HCT116 (cell line): ENCODE results near the gene ZNF555. TPM values are rescaled to one million over a fixed set of nuclear protein-coding genes. Genes with fewer than 3 reads are reported as not detected.

Source experiments
- ATAC-seq: fragments of 200-7000 bp; cut with Tn5 transposase; 2 replicates; pipeline ENCODE4 v1.9.1; 2020; ENCODE audit warnings: mild to moderate bottlenecking, moderate library complexity
- BruUV-seq: library from RNA; stranded (reverse); fragments of 400-500 nt; replicated peaks from 2 replicates; lab custom pipeline; 2021; lab: Mats Ljungman, UMichigan
- CTCF ChIA-PET: fragments of 300-600 bp; sonication (Branson Sonifier 250); formaldehyde crosslinking; loops from one replicate; lab custom pipeline; 2021; ENCODE audit warnings: antibody characterized with exemption; lab: Charles Lee
- POLR2A ChIA-PET: fragments of 300-600, 350-600 bp; sonication (Branson Sonifier 250); formaldehyde crosslinking; loops from one replicate; lab custom pipeline; 2021; ENCODE audit warnings: antibody characterized with exemption; lab: Charles Lee
- RAD21 ChIA-PET, 2 experiments: fragments of 300-600 bp; sonication (Branson Sonifier 250); formaldehyde crosslinking; loops; one replicate each; lab custom pipeline; 2023; ENCODE audit warnings: low total read pairs in 2 of 2; ENCODE audit not compliant: uncharacterized antibody in 2 of 2, unreplicated experiment in 2 of 2, low non-redundant PET in 1 of 2; lab: Charles Lee
- DNase-seq: peaks from one replicate; pipeline ENCODE4 v3.0.0-alpha.2; 2010; ENCODE audit warnings: low read depth, low spot score
- H2AFZ ChIP-seq: fragments of 200-600 bp; shearing (Covaris generic), sonication (generic); 2 replicates; pipeline ENCODE4 v1.6.1; 2017; ENCODE audit warnings: low read depth, mixed run types, mixed read lengths, antibody characterized with exemption, low read length; ENCODE audit not compliant: poor library complexity, severe bottlenecking
- H3K27ac ChIP-seq: 2 replicates; pipeline ENCODE4 v1.5.1; 2012; ENCODE audit warnings: low read depth, low read length
- H3K27me3 ChIP-seq: fragments of 200-600 bp; sonication (generic); 2 replicates; pipeline ENCODE4 v1.6.1; 2016; ENCODE audit warnings: mixed run types, low read length, mixed read lengths; ENCODE audit not compliant: insufficient read depth
- H3K36me3 ChIP-seq, 2 experiments: fragments of 200-500 bp in 1 of 2; fragments of 200-600 bp in 1 of 2; sonication (Bioruptor generic) in 1 of 2; sonication (generic) in 1 of 2; 2 replicates each; pipeline versions ENCODE4 v1.5.1 to v1.6.1; 2014 to 2016; ENCODE audit warnings: low read length in 2 of 2, inconsistent platforms in 1 of 2, mixed read lengths in 1 of 2, mixed run types in 1 of 2; ENCODE audit not compliant: insufficient read depth in 2 of 2, control insufficient read depth in 1 of 2
- H3K4me1 ChIP-seq, 2 experiments: fragments of 200-600 bp in 1 of 2; sonication (generic) in 1 of 2; 2 replicates each; pipeline versions ENCODE4 v1.5.1 to v1.6.1; 2012 to 2017; ENCODE audit warnings: low read length in 2 of 2, inconsistent platforms in 1 of 2, mild to moderate bottlenecking in 1 of 2, mixed read lengths in 1 of 2, mixed run types in 1 of 2, moderate library complexity in 1 of 2; ENCODE audit not compliant: insufficient read depth in 2 of 2, control insufficient read depth in 1 of 2
- H3K4me2 ChIP-seq: fragments of 200-600 bp; sonication (generic); 2 replicates; pipeline ENCODE4 v1.6.1; 2017; ENCODE audit warnings: mixed run types, low read length, mixed read lengths
- H3K4me3 ChIP-seq, 2 experiments: fragments of 200-600 bp in 1 of 2; sonication (generic) in 1 of 2; replicated peaks in 1 of 2; 2 replicates each; pipeline ENCODE4 v1.5.1; 2011 to 2016; ENCODE audit warnings: low read length in 2 of 2, control low read depth in 1 of 2, low read depth in 1 of 2, mild to moderate bottlenecking in 1 of 2, mixed read lengths in 1 of 2, mixed run types in 1 of 2
- H3K79me2 ChIP-seq: fragments of 200-600 bp; sonication (generic); 2 replicates; pipeline ENCODE4 v1.6.1; 2017; ENCODE audit warnings: mild to moderate bottlenecking, mixed run types, low read length, moderate library complexity, mixed read lengths; ENCODE audit not compliant: insufficient read depth
- H3K9ac ChIP-seq: fragments of 200-600 bp; sonication (generic); 2 replicates; pipeline ENCODE4 v1.6.1; 2016; ENCODE audit warnings: low read length, mixed read lengths
- H3K9me2 ChIP-seq: fragments of 200-600 bp; sonication (generic), shearing (Covaris generic); 2 replicates; pipeline ENCODE4 v1.6.1; 2017; ENCODE audit warnings: mixed run types, mild to moderate bottlenecking, moderate library complexity; ENCODE audit not compliant: insufficient read depth
- H3K9me3 ChIP-seq, 2 experiments: fragments of 200-500 bp in 1 of 2; fragments of 200-600 bp in 1 of 2; sonication (Bioruptor generic) in 1 of 2; sonication (generic) in 1 of 2; 2 replicates each; pipeline ENCODE4 v1.6.1; 2014 to 2017; ENCODE audit warnings: low read length in 2 of 2, mixed read lengths in 2 of 2, inconsistent platforms in 1 of 2, low read depth in 1 of 2, mild to moderate bottlenecking in 1 of 2, mixed run types in 1 of 2, moderate library complexity in 1 of 2; ENCODE audit not compliant: control insufficient read depth in 1 of 2, insufficient read depth in 1 of 2
- H4K20me1 ChIP-seq: fragments of 200-600 bp; sonication (generic), shearing (Covaris generic); 2 replicates; pipeline ENCODE4 v1.6.1; 2017; ENCODE audit warnings: mixed run types, mild to moderate bottlenecking, moderate library complexity; ENCODE audit not compliant: insufficient read depth
- ATF3 ChIP-seq: IDR thresholded peaks from 2 replicates; pipeline ENCODE4 v1.6.1; 2012
- CBX3 ChIP-seq: IDR thresholded peaks from 2 replicates; pipeline ENCODE4 v1.6.1; 2012; ENCODE audit warnings: low read depth
- CEBPB ChIP-seq: IDR thresholded peaks from 2 replicates; pipeline ENCODE4 v1.6.1; 2012; ENCODE audit warnings: low read depth
- CTCF ChIP-seq, 3 experiments: fragments of 200-600 bp in 1 of 3; sonication (generic) in 1 of 3; IDR thresholded peaks in 2 of 3; conservative IDR thresholded peaks in 1 of 3; 2 replicates each; pipeline ENCODE4 v1.5.1; 2012 to 2017; ENCODE audit warnings: low read depth in 2 of 3, low read length in 2 of 3, antibody characterized with exemption in 1 of 3, borderline replicate concordance in 1 of 3, control low read depth in 1 of 3, mild to moderate bottlenecking in 1 of 3, mixed read lengths in 1 of 3, mixed run types in 1 of 3, moderate library complexity in 1 of 3; ENCODE audit not compliant: insufficient read depth in 1 of 3
- EGR1 ChIP-seq: IDR thresholded peaks from 2 replicates; pipeline ENCODE4 v1.6.1; 2012; ENCODE audit warnings: low read depth
- ELF1 ChIP-seq: IDR thresholded peaks from 2 replicates; pipeline ENCODE4 v1.6.1; 2012; ENCODE audit warnings: low read depth, borderline replicate concordance
- EZH2 ChIP-seq: fragments of 200-600 bp; sonication (generic); IDR thresholded peaks from 2 replicates; pipeline ENCODE4 v1.6.1; 2017; ENCODE audit warnings: antibody characterized with exemption, mixed run types
- EZH2phosphoT487 ChIP-seq: fragments of 200-600 bp; IDR thresholded peaks from 2 replicates; pipeline ENCODE4 v1.6.1; 2018; ENCODE audit warnings: antibody characterized with exemption, borderline replicate concordance
- JUND ChIP-seq: IDR thresholded peaks from 2 replicates; pipeline ENCODE4 v1.6.1; 2012
- MAX ChIP-seq: IDR thresholded peaks from 2 replicates; pipeline ENCODE4 v1.6.1; 2012
- POLR2A ChIP-seq: IDR thresholded peaks from 2 replicates; pipeline ENCODE4 v1.7.0; 2011; ENCODE audit warnings: borderline replicate concordance; ENCODE audit not compliant: insufficient read depth, insufficient read length; ENCODE audit errors: extremely low read depth
- POLR2AphosphoS5 ChIP-seq: IDR thresholded peaks from 2 replicates; pipeline ENCODE4 v1.6.1; 2011; ENCODE audit warnings: mild to moderate bottlenecking, low read depth, low read length, moderate library complexity
- REST ChIP-seq: IDR thresholded peaks from 2 replicates; pipeline ENCODE4 v1.6.1; 2012; ENCODE audit warnings: low read depth
- SRF ChIP-seq: IDR thresholded peaks from 2 replicates; pipeline ENCODE4 v1.6.1; 2012; ENCODE audit warnings: low read depth
- ZBTB33 ChIP-seq: IDR thresholded peaks from 2 replicates; pipeline ENCODE4 v1.6.1; 2011; ENCODE audit warnings: mild to moderate bottlenecking, low read length, moderate library complexity; ENCODE audit not compliant: insufficient replicate concordance; ENCODE audit errors: extremely low read depth
- intact Hi-C: fragments of 100-400 bp; cut with micrococcal nuclease; formaldehyde crosslinking; loops from 2 replicates; pipeline ENCODE4 v1.10.0; 2022
- total RNA-seq: library from RNA; stranded (reverse); gene quantifications from one replicate; pipeline ENCODE4 v1.2.1, GENCODE V29; 2021; ENCODE audit not compliant: unreplicated experiment

Gene ZNF555
- total RNA-seq, 1 experiment from 2014 or later = 4.5 TPM

GRCh38 chr19:2867025-2867991 lies 26.0 kb downstream of the ZNF555 start, which contains the start of gene ZNF556:
Gene ZNF556 (plus strand): TSS chr19:2867335. CDS start chr19:2867422, 87 bp downstream.
- H3K4me3 ChIP-seq = no peak within 1 kb of the TSS
- H3K9ac ChIP-seq = no peak within 1 kb of the TSS
- no TSS peak for BruUV-seq
- no peaks in the 10 kb centered on the region for H3K27me3 ChIP-seq
- no peaks in the 10 kb centered on the region for H3K9me2 ChIP-seq
- intact Hi-C loops = no loop called here
- H2AFZ ChIP-seq = no peak within 1 kb of the TSS
- no peaks in the 10 kb centered on the region for H3K79me2 ChIP-seq
- RAD21 ChIA-PET = no interaction called here
- TF ChIP-seq SRF (no peak), CBX3 (no peak), CEBPB (no peak), ZBTB33 (no peak), POLR2A (no peak), POLR2AphosphoS5 (no peak), ATF3 (no peak), JUND (no peak), CTCF (IDR thresholded peaks at IDR 0.05 in 2 of 3, conservative IDR thresholded peaks at IDR 0.05 in 1 of 3; ENCODE audit: borderline replicate concordance in 1 of 3, insufficient read depth in 1 of 3, low read depth in 2 of 3, low read length in 2 of 3) (no peak), EZH2 (no peak), ELF1 (no peak), EZH2phosphoT487 (no peak), EGR1 (no peak), REST (no peak), MAX (no peak)
- no peaks in the 10 kb centered on the region for H4K20me1 ChIP-seq
- ATAC-seq = peak; percentile 73
- no peak within 1 kb of the TSS for H3K27ac ChIP-seq
- H3K36me3 ChIP-seq = no peaks in the 10 kb centered on the region
- POLR2A ChIA-PET = no interaction called here
- H3K9me3 ChIP-seq = peaks cover 0 to 10% of the 10 kb centered on the region in 2 experiments; a peak in 1 of 4 replicates
- CTCF ChIA-PET = no interaction called here
- H3K4me2 ChIP-seq = no peak within 1 kb of the TSS
- peak; percentile 16 for DNase-seq
- no peaks in the 10 kb centered on the region for H3K4me1 ChIP-seq
